ENCODE measurements around the gene MYO3A. TPM values are rescaled to one million over a fixed set of nuclear protein-coding genes. Genes with fewer than 3 reads are reported as not detected.

MYO3A gene
- total RNA-seq, 1 experiment from 2014 or later = 0.14 TPM

DNA sequence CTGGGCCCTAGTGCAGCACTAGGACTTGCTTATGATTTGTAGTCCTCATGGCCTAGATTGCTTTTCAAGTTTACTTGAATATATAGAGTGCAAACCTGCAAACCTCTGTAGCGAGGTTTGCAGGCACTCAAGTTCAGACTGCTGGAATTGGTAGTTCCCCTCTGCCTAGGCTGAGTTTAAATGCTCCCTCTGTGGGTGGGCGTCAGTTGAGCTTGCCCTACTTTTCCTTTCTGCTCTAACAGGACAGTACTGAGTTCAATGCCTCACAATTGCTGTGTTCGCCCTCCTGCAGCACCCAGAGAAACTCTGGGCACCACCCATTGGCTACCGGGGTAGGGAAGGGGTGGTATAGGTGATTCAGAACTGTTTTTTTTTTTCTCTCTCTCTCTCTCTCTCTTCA is 31.6 kb downstream of the MYO3A start:
- TF ChIP-seq CTCF (IDR thresholded peaks at IDR 0.05; ENCODE audit: unreplicated experiment) = no peak
- Mint-ChIP-seq H3K4me3 (ENCODE audit: low read depth, unreplicated experiment) (no peak overlapping the region), H3K27ac (ENCODE audit: unreplicated experiment) (no peak overlapping the region)

DNA sequence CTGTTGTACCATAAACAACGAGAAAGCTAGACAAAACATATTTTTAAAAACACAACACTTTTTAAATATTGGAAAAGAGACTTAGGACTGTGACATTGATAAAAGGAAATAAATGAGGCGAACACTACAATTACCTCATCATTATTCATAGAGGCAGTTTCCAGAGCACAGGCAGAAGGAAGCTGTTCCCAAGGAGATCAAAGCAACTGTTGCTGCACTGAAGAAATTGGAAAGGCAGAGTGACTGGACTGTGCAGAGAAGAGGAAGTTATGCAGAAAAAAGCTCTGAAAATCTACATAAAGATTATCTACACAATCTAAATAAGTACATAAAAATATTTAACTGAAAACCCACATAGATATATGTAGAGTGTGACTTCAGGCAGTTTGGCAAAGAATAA is 32.8 kb downstream of the MYO3A start:
- H3K27ac Mint-ChIP-seq (ENCODE audit: unreplicated experiment) = no peak overlapping the region
- no peaks in the 10 kb centered on the region for H3K27me3 Mint-ChIP-seq (ENCODE audit: unreplicated experiment)
- CTCF ChIA-PET = no interaction called here
- no TSS peak for BruUV-seq (replicated peaks)
- no peaks in the 10 kb centered on the region for H3K4me1 Mint-ChIP-seq (ENCODE audit: low read depth, unreplicated experiment)
- H3K4me3 Mint-ChIP-seq (ENCODE audit: low read depth, unreplicated experiment) = no peak overlapping the region
- no peak for DNase-seq
- H3K9me3 Mint-ChIP-seq (ENCODE audit: low read depth, unreplicated experiment) = no peaks in the 10 kb centered on the region
- no peaks in the 10 kb centered on the region for H3K36me3 Mint-ChIP-seq (ENCODE audit: insufficient read depth, unreplicated experiment)
- TF ChIP-seq CTCF (IDR thresholded peaks at IDR 0.05; ENCODE audit: unreplicated experiment) = no peak
- intact Hi-C loops (cut with micrococcal nuclease; ENCODE audit: unreplicated experiment) = no loop called here

More for the DNA sequence above, 31.6 kb downstream of the MYO3A start:
- H3K9me3 Mint-ChIP-seq (ENCODE audit: low read depth, unreplicated experiment) = no peaks in the 10 kb centered on the region
- no peaks in the 10 kb centered on the region for H3K4me1 Mint-ChIP-seq (ENCODE audit: low read depth, unreplicated experiment)
- no TSS peak for BruUV-seq (replicated peaks)
- intact Hi-C loops (cut with micrococcal nuclease; ENCODE audit: unreplicated experiment) = no loop called here
- no peak for DNase-seq
- H3K36me3 Mint-ChIP-seq (ENCODE audit: insufficient read depth, unreplicated experiment) = no peaks in the 10 kb centered on the region
- H3K27me3 Mint-ChIP-seq (ENCODE audit: unreplicated experiment) = no peaks in the 10 kb centered on the region
- CTCF ChIA-PET = no interaction called here

- Mint-ChIP-seq H3K27me3 (ENCODE audit: unreplicated experiment) (no peaks in the 10 kb centered on the region), H3K9me3 (ENCODE audit: low read depth, unreplicated experiment) (no peaks in the 10 kb centered on the region)
- TF ChIP-seq CTCF (IDR thresholded peaks at IDR 0.05; ENCODE audit: unreplicated experiment) = no peak
These were observed 38.6 kb downstream of the MYO3A start for GRCh38 chr10:25972631-25973030.

DNA sequence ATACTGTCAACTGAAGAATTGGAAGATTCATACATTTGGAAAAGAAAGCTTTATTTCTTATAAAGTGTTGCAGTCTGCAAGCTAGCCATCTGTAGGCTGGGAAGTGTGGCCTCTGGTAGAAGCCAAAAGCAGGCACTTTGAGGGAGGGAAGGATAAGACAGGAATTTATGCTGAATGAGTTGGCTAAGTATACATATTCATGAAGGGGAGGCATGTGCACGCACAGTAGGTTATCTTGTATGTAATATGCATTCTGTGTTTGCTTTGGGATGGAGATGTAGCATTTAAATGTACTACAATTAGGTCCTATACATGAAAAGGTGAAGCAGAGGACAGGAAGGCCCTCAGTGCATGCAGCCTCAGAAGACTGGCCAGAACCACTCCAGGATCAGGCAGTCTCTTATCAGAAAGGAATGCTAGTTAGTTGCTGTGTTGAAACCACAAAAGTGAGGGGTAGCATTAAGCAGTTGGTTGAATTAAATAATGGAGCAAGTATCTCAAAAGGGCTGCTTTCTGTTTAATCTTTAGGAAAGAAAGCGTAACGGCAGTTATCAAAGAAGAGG is 40.9 kb downstream of the MYO3A start:
- no peak for TF ChIP-seq CTCF (IDR thresholded peaks at IDR 0.05; ENCODE audit: unreplicated experiment)
- BruUV-seq (replicated peaks) = no TSS peak
- CTCF ChIA-PET = no interaction called here
- Mint-ChIP-seq H3K27ac (ENCODE audit: unreplicated experiment) (no peak overlapping the region), H3K9me3 (ENCODE audit: low read depth, unreplicated experiment) (no peaks in the 10 kb centered on the region), H3K4me3 (ENCODE audit: low read depth, unreplicated experiment) (no peak overlapping the region), H3K27me3 (ENCODE audit: unreplicated experiment) (no peaks in the 10 kb centered on the region), H3K4me1 (ENCODE audit: low read depth, unreplicated experiment) (no peaks in the 10 kb centered on the region), H3K36me3 (ENCODE audit: insufficient read depth, unreplicated experiment) (no peaks in the 10 kb centered on the region)
- intact Hi-C loops (cut with micrococcal nuclease; ENCODE audit: unreplicated experiment) = no loop called here
- no peak for DNase-seq

More at GRCh38 chr10:25972631-25973030, 38.6 kb downstream of the MYO3A start:
- no peak overlapping the region for H3K4me3 Mint-ChIP-seq (ENCODE audit: low read depth, unreplicated experiment)
- no peak overlapping the region for H3K27ac Mint-ChIP-seq (ENCODE audit: unreplicated experiment)
- H3K4me1 Mint-ChIP-seq (ENCODE audit: low read depth, unreplicated experiment) = no peaks in the 10 kb centered on the region
- BruUV-seq (replicated peaks) = no TSS peak
- DNase-seq = no peak
- H3K36me3 Mint-ChIP-seq (ENCODE audit: insufficient read depth, unreplicated experiment) = no peaks in the 10 kb centered on the region
- intact Hi-C loops (cut with micrococcal nuclease; ENCODE audit: unreplicated experiment) = no loop called here
- CTCF ChIA-PET = no interaction called here

Data from Calu3 (cell line).